ENCODE data around the gene SEMA4B. TPM values are rescaled to one million over a fixed set of nuclear protein-coding genes. Genes with fewer than 3 reads are reported as not detected.
"Not testable (repeated sequence)": the region's sequence is repeated elsewhere in the genome, so short reads cannot be mapped to it uniquely, and the experiment has no call there.

The SEMA4B gene
- polyA plus RNA-seq, 1 donor from 2014 or later: 191 TPM

- no peak overlapping the region for H3K4me3 Mint-ChIP-seq
- H3K9me3 Mint-ChIP-seq: no peaks in the 10 kb centered on the region
- H3K36me3 Mint-ChIP-seq: peaks cover 1% of the 10 kb centered on the region
- H3K27ac Mint-ChIP-seq: no peak overlapping the region
- peaks cover 5 to 21% (median 13%) of the 10 kb centered on the region in 3 donors for H3K4me1 Mint-ChIP-seq
- no peaks in the 10 kb centered on the region for H3K27me3 Mint-ChIP-seq
These were observed 29.5 kb upstream of the SEMA4B start for GRCh38 chr15:90171623-90172022.

- H3K27ac Mint-ChIP-seq: peak overlapping the region in 1 of 3 donors; percentile 83
- no peak overlapping the region for H3K4me3 Mint-ChIP-seq
- peaks cover 11 to 20% (median 11%) of the 10 kb centered on the region in 3 donors for H3K4me1 Mint-ChIP-seq
- H3K9me3 Mint-ChIP-seq: no peaks in the 10 kb centered on the region
- no peaks in the 10 kb centered on the region for H3K27me3 Mint-ChIP-seq
- peaks cover 1% of the 10 kb centered on the region for H3K36me3 Mint-ChIP-seq
These were observed 27.8 kb upstream of the SEMA4B start for GRCh38 chr15:90173372-90173771.

- H3K27ac Mint-ChIP-seq: no peak overlapping the region
- H3K27me3 Mint-ChIP-seq: no peaks in the 10 kb centered on the region
These were observed 26.8 kb upstream of the SEMA4B start for GRCh38 chr15:90174140-90174875.

DNA sequence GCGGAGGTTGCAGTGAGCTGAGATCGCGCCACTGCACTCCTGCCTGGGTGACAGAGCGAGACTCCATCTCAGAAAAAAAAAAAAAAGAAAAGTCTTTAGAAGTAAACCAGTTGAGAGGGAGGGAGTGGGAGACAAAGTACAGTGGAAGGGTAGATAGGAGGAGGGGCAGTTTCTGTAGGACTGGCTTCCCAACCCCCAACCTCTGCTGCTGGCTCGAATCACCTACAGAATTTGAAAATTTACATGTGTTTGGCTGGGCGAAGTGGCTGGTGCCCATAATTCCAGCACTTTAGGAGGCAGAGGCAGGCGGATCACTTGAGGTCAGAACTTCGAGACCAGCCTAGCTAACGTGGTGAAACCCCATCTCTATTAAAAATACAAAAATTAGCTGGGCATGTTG is 24.1 kb upstream of the SEMA4B start:
- H3K9me3 Mint-ChIP-seq: no peaks in the 10 kb centered on the region
- H3K27ac Mint-ChIP-seq: no peak overlapping the region
- peaks cover 28 to 38% (median 31%) of the 10 kb centered on the region in 3 donors for H3K4me1 Mint-ChIP-seq

More at GRCh38 chr15:90174140-90174875, 26.8 kb upstream of the SEMA4B start:
- Mint-ChIP-seq H3K4me3 (no peak overlapping the region), H3K4me1 (peaks cover 18 to 27% (median 19%) of the 10 kb centered on the region in 3 donors), H3K36me3 (peaks cover 4% of the 10 kb centered on the region), H3K9me3 (no peaks in the 10 kb centered on the region)

GRCh38 chr15:90178468-90179435 is 22.4 kb upstream of the SEMA4B start:
- peak overlapping the region; percentile 51 to 82 (median 73) for H3K4me3 Mint-ChIP-seq

More for the DNA sequence above, 24.1 kb upstream of the SEMA4B start:
- Mint-ChIP-seq H3K36me3 (peaks cover 6% of the 10 kb centered on the region), H3K27me3 (no peaks in the 10 kb centered on the region), H3K4me3 (peak overlapping the region in 1 of 4 donors; percentile 6)

GRCh38 chr15:90181776-90182175 is 19.4 kb upstream of the SEMA4B start:
- H3K4me3 Mint-ChIP-seq: peak overlapping the region in 1 of 4 donors; percentile 76
- H3K4me1 Mint-ChIP-seq: peaks cover 42 to 60% (median 42%) of the 10 kb centered on the region in 3 donors
- H3K27me3 Mint-ChIP-seq: no peaks in the 10 kb centered on the region
- peaks cover 8% of the 10 kb centered on the region for H3K36me3 Mint-ChIP-seq
- H3K9me3 Mint-ChIP-seq: peaks cover 0 to 1% (median 0%) of the 10 kb centered on the region in 3 donors
- peak overlapping the region in 2 of 3 donors; percentile 71 to 88 for H3K27ac Mint-ChIP-seq

More at GRCh38 chr15:90178468-90179435, 22.4 kb upstream of the SEMA4B start:
- Mint-ChIP-seq H3K27me3 (no peaks in the 10 kb centered on the region), H3K27ac (peak overlapping the region; percentile 6 to 94 (median 68)), H3K9me3 (no peaks in the 10 kb centered on the region), H3K36me3 (peaks cover 5% of the 10 kb centered on the region), H3K4me1 (peaks cover 30 to 45% (median 32%) of the 10 kb centered on the region in 3 donors)

- H3K36me3 Mint-ChIP-seq: peaks cover 6% of the 10 kb centered on the region
- H3K4me3 Mint-ChIP-seq: peak overlapping the region; percentile 85 to 94 (median 91)
- no peaks in the 10 kb centered on the region for H3K27me3 Mint-ChIP-seq
- H3K9me3 Mint-ChIP-seq: peaks cover 0 to 1% (median 0%) of the 10 kb centered on the region in 3 donors
- peaks cover 29 to 59% (median 41%) of the 10 kb centered on the region in 3 donors for H3K4me1 Mint-ChIP-seq
- peak overlapping the region; percentile 88 to 95 (median 92) for H3K27ac Mint-ChIP-seq
These were observed 16.9 kb upstream of the SEMA4B start for GRCh38 chr15:90184119-90184785.

DNA sequence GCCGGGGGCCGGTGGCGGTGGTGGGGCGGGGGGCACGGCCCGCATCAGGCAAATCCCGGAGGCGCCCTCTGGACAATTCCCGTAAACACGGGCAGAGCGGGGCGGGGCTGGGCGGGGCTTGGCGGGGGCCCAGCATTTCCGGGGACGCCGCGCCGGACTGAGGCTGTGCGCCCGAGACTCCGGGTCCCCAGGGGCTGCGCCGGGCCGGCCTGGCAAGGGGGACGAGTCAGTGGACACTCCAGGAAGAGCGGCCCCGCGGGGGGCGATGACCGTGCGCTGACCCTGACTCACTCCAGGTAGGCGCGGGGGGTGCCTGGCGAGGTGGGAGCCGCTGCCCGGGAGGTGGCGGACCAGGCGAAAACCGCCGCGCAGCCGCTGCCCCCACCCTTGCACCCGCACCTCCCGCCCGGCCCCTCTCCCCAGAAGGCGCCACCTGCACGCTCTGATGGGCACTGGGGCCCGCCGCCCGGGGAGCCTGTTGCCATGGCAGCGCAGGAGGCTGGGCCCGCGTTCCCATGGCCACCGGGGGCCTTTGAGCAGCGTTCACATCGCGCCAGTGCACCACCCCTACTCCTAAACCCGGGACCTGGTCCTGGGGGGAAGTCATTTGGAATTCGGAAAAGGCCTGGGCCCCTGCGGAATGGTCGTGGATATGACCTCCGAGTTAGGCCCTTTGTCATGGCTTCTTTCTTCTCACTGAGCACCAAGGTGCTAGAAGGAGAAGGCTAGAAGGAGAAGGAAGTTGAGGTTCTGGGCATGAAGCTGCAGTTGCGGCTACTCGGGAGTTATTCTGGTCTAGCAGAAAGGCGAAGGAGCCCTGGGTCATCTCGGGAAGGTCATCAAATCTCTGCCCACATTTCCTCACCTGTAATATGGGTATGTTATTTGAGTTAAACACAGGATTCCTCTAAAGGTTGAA is 16.1 kb upstream of the SEMA4B start:
- Mint-ChIP-seq H3K9me3 (peaks cover 0 to 1% (median 0%) of the 10 kb centered on the region in 3 donors), H3K4me1 (peaks cover 30 to 61% (median 43%) of the 10 kb centered on the region in 3 donors)

DNA sequence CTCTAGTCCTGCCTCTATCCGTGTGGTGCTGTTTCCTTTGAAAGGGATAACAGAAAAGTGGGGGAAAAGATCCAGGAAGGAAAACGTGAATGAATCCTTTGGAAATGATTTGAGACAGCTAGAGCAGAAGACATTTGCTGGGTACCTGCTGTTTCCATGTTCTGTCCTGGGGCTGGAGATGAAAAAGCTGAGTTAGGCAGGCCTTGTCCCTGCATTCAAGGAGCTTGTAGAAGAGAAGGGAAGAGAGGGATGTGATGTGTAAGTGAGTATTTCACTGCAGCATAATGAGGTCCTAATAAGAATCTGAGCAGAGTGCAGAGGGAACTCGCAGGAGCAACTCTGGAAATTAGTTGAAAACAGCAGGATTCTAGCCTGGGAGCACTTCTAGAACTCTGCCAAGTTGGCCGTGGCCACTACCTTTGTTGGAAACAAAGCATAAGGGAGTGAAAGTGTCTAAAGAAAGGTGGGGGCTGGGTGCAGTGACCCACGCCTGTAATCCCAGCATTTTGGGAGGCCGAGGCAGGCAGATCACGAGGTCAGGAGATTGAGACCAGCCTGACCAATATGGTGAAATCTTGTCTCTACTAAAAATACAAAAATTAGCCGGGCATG is 13.8 kb upstream of the SEMA4B start:
- Mint-ChIP-seq H3K4me1 (peaks cover 28 to 63% (median 48%) of the 10 kb centered on the region in 3 donors), H3K4me3 (peak overlapping the region; percentile 47 to 87 (median 85)), H3K27ac (peak overlapping the region; percentile 53 to 92 (median 89)), H3K27me3 (no peaks in the 10 kb centered on the region), H3K36me3 (peaks cover 3% of the 10 kb centered on the region), H3K9me3 (peaks cover 0 to 1% (median 0%) of the 10 kb centered on the region in 3 donors)

More for the DNA sequence above, 16.1 kb upstream of the SEMA4B start:
- peak overlapping the region; percentile 96 to 98 (median 98) for H3K27ac Mint-ChIP-seq
- H3K27me3 Mint-ChIP-seq: no peaks in the 10 kb centered on the region
- peak overlapping the region; percentile 91 to 99 (median 97) for H3K4me3 Mint-ChIP-seq
- peaks cover 3% of the 10 kb centered on the region for H3K36me3 Mint-ChIP-seq

GRCh38 chr15:90188065-90188464 is 13.1 kb upstream of the SEMA4B start:
- not testable (repeated sequence) for H3K36me3 Mint-ChIP-seq, H3K9me3 Mint-ChIP-seq, H3K27me3 Mint-ChIP-seq
- Mint-ChIP-seq H3K4me1 (peaks cover 33 to 68% (median 52%) of the 10 kb centered on the region in 3 donors), H3K27ac (peak overlapping the region in 2 of 3 donors; percentile 89 to 92), H3K4me3 (peak overlapping the region in 2 of 4 donors; percentile 52 to 87)

GRCh38 chr15:90188914-90189748 is 12.0 kb upstream of the SEMA4B start:
- Mint-ChIP-seq H3K4me3 (peak overlapping the region in 3 of 4 donors; percentile 74 to 93 (median 93)), H3K9me3 (peaks cover 0 to 1% (median 0%) of the 10 kb centered on the region in 3 donors), H3K36me3 (peaks cover 3% of the 10 kb centered on the region), H3K27me3 (no peaks in the 10 kb centered on the region), H3K4me1 (peaks cover 37 to 68% (median 54%) of the 10 kb centered on the region in 3 donors), H3K27ac (peak overlapping the region; percentile 95 to 100 (median 96))

DNA sequence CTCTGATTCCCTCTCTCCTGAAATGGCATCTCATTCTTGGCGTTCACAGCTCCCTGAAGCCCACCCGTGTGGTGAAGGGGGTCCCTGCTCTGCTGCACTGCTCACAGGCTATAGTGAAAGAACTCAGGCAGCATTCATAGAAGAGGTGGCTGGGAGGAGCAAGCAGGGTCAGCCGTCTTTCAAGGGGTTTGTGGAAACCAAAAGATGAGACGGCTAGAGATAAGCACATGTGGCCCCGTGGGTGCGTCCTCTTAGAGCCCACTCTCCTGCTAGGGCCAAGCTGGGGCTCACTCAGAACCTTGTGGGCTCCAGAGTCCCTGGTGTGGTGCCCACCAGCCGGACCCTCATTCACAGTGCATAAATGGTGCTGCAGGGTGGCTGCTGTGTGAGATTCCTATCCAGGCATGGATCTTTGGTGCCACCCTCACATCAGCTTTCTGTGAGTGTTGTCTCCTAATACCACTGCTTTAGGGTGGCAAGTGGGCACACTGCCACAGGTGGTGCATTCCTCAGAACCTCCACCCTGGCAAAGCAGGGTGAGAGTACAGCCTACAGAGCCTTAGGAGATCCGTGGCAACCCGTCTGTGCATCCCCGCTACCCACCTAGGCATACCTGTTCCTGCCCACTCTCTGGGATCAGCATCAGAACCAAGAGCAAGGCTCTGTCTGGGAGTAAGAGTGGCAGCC is 11.2 kb upstream of the SEMA4B start:
- H3K9me3 Mint-ChIP-seq: peaks cover 0 to 1% (median 0%) of the 10 kb centered on the region in 3 donors
- H3K36me3 Mint-ChIP-seq: peaks cover 6% of the 10 kb centered on the region
- H3K27me3 Mint-ChIP-seq: no peaks in the 10 kb centered on the region
- H3K4me3 Mint-ChIP-seq: peak overlapping the region; percentile 74 to 93 (median 88)
- H3K27ac Mint-ChIP-seq: peak overlapping the region; percentile 95 to 100 (median 96)
- H3K4me1 Mint-ChIP-seq: peaks cover 38 to 71% (median 58%) of the 10 kb centered on the region in 3 donors
